Hair follicular keratinocyte (primary cell): ENCODE data around the gene SOX10. TPM values are rescaled to one million over a fixed set of nuclear protein-coding genes. Genes with fewer than 3 reads are reported as not detected.

ENCODE experiments used
- total RNA-seq: library from RNA; depleted of rRNA; stranded (reverse); fragments of >200 nt; gene quantifications from 2 replicates; pipeline ENCODE4 v1.2.3, GENCODE V29; 2015

SOX10 gene
- not detected in 2 replicates for total RNA-seq

GRCh38 chr22:37983860-37984791, at the start of gene SOX10:
SOX10 (minus strand) TSS chr22:37984555; CDS start chr22:37983784, 771 bp downstream.

GRCh38 chr22:37953437-37954179, 30.7 kb downstream of the SOX10 start, which contains the start of the genes C22orf23 and POLR2F:
C22orf23 (minus strand) TSS chr22:37953601; CDS start chr22:37953149, 452 bp downstream.
POLR2F (plus strand) TSS chr22:37953699; CDS start chr22:37953788, 89 bp downstream.

Other genes starting within 250 kb of the SOX10 start
- gene GCAT, start 176.6 kb downstream of the SOX10 start, total RNA-seq: 28.8 and 40.2 TPM in 2 replicates
- gene GALR3, start 161.2 kb downstream of the SOX10 start, total RNA-seq: not detected in 2 replicates
- 41.6 and 43.0 TPM in 2 replicates for gene ANKRD54, start 140.2 kb downstream of the SOX10 start, total RNA-seq
- gene EIF3L, start 135.1 kb downstream of the SOX10 start, total RNA-seq: 333 and 393 TPM in 2 replicates
- 105 and 126 TPM in 2 replicates for gene MICALL1, start 78.3 kb downstream of the SOX10 start, total RNA-seq
- not detected in 2 replicates for gene C22orf23, start 31.0 kb downstream of the SOX10 start, total RNA-seq
- gene POLR2F, start 30.9 kb downstream of the SOX10 start, total RNA-seq: 69.7 and 134 TPM in 2 replicates
- gene PICK1, start 72.8 kb upstream of the SOX10 start, total RNA-seq: 20.2 and 42.6 TPM in 2 replicates
- gene SLC16A8, start 99.6 kb upstream of the SOX10 start, total RNA-seq: not detected in 2 replicates
- gene BAIAP2L2, start 126.1 kb upstream of the SOX10 start, total RNA-seq: 7.1 and 16.0 TPM in 2 replicates
- 3.6 and 7.0 TPM in 2 replicates for gene PLA2G6, start 197.3 kb upstream of the SOX10 start, total RNA-seq
- 18.5 and 44.9 TPM in 2 replicates for gene MAFF, start 217.4 kb upstream of the SOX10 start, total RNA-seq